ENCODE measurements around the gene TCF25. TPM values are rescaled to one million over a fixed set of nuclear protein-coding genes. Genes with fewer than 3 reads are reported as not detected.

TCF25 gene
- total RNA-seq, 1 experiment from 2014 or later, result 196 TPM

DNA sequence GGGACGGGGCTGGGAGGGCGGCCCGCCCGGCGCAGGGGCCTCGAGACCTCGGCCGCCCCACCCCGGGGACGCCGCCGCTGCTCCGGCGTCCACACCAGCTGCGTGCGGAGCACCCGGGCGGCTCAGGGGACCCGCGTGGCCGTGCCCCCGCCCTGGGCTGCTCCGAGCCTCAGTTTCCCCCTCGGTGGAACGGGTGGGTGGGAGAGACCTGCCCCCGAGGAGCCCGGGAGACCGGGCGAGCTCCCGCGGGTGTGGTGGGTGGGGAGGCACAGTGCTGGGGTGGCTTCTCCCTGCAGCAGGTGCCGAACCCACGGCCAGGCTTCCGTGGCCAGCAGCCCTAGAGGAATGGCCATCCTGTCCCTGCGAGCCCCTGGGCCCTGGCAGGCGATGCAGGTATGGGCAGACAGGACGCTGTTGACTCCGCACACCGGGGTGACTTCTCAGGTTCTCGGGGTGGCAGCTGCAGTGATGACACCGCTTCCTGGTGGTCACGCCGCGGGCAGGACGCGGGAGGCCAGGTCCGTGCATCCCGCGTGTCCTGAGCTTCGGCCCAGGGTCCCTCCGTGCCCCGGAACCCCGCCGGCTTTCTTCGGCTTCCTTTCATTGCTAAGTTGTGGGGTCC is 75.8 kb downstream of the TCF25 start:
- Histone ChIP-seq H3K9me3 (no peaks in the 10 kb centered on the region), H3K36me3 (ENCODE audit: control insufficient read depth, insufficient read depth, low read length) (peaks cover 1% of the 10 kb centered on the region; the same call in 1 of the 2 replicates), H3K27me3 (replicated peaks; ENCODE audit: control insufficient read depth, insufficient read depth, low read length) (no peaks in the 10 kb centered on the region), H3K4me1 (peaks cover 8% of the 10 kb centered on the region; the same call in 1 of the 2 replicates), H3K4me3 (ENCODE audit: low read depth, low read length) (peak overlapping the region; percentile 81)
- intact Hi-C loops (cut with micrococcal nuclease; ENCODE audit: unreplicated experiment), result no loop called here
- no peaks in the 10 kb centered on the region for H3K4me1 Mint-ChIP-seq (ENCODE audit: low read depth, unreplicated experiment)
- CTCF ChIA-PET, result no interaction called here
- no peak for TF ChIP-seq CTCF (IDR thresholded peaks at IDR 0.05; ENCODE audit: insufficient read depth in 1 of 2, low read depth in 1 of 2, low read length in 1 of 2, severe bottlenecking in 1 of 2, unreplicated experiment in 1 of 2)
- peaks cover 3% of the 10 kb centered on the region for H3K27me3 Mint-ChIP-seq (ENCODE audit: insufficient read depth, unreplicated experiment)
- peak overlapping the region; percentile 73 for H3K4me3 Mint-ChIP-seq (ENCODE audit: unreplicated experiment)
- POLR2A ChIA-PET, result interaction anchor here (0.5 kb wide), 1 partner anchor 27 kb away, joined by 5 read pairs; no protein-coding TSS in a partner anchor
- peaks cover 17% of the 10 kb centered on the region for H3K36me3 Mint-ChIP-seq (ENCODE audit: insufficient read depth, unreplicated experiment)
- H3K9me3 Mint-ChIP-seq (ENCODE audit: unreplicated experiment), result no peaks in the 10 kb centered on the region
- no peak overlapping the region for H3K27ac Mint-ChIP-seq (ENCODE audit: unreplicated experiment)
- no peak for DNase-seq
- no TSS peak for BruUV-seq (replicated peaks)

GRCh38 chr16:89949756-89950155 is 76.4 kb downstream of the TCF25 start:
- no TSS peak for BruUV-seq (replicated peaks)
- no peaks in the 10 kb centered on the region for H3K4me1 Mint-ChIP-seq (ENCODE audit: low read depth, unreplicated experiment)
- ChIA-PET POLR2A (interaction anchor here (0.7 kb wide), 1 partner anchor 1166 kb away, joined by 5 read pairs; no protein-coding TSS in a partner anchor), CTCF (no interaction called here)
- H3K4me3 ChIP-seq (ENCODE audit: low read depth, low read length), result peak overlapping the region; percentile 81
- no peak overlapping the region for H3K27ac Mint-ChIP-seq (ENCODE audit: unreplicated experiment)
- no peaks in the 10 kb centered on the region for H3K9me3 ChIP-seq
- H3K4me1 ChIP-seq, result peaks cover 8% of the 10 kb centered on the region; the same call in 1 of the 2 replicates
- no peak for DNase-seq
- no peaks in the 10 kb centered on the region for H3K27me3 ChIP-seq (replicated peaks; ENCODE audit: control insufficient read depth, insufficient read depth, low read length)
- intact Hi-C loops (cut with micrococcal nuclease; ENCODE audit: unreplicated experiment), result no loop called here
- TF ChIP-seq CTCF (IDR thresholded peaks at IDR 0.05; ENCODE audit: insufficient read depth in 1 of 2, low read depth in 1 of 2, low read length in 1 of 2, severe bottlenecking in 1 of 2, unreplicated experiment in 1 of 2), result no peak
- H3K27me3 Mint-ChIP-seq (ENCODE audit: insufficient read depth, unreplicated experiment), result peaks cover 2% of the 10 kb centered on the region
- no peaks in the 10 kb centered on the region for H3K9me3 Mint-ChIP-seq (ENCODE audit: unreplicated experiment)
- H3K36me3 Mint-ChIP-seq (ENCODE audit: insufficient read depth, unreplicated experiment), result peaks cover 18% of the 10 kb centered on the region
- peak overlapping the region; percentile 73 for H3K4me3 Mint-ChIP-seq (ENCODE audit: unreplicated experiment)
- peaks cover 1% of the 10 kb centered on the region; the same call in 1 of the 2 replicates for H3K36me3 ChIP-seq (ENCODE audit: control insufficient read depth, insufficient read depth, low read length)

GRCh38 chr16:89951509-89951908 is 78.1 kb downstream of the TCF25 start:
- Histone ChIP-seq H3K9me3 (no peaks in the 10 kb centered on the region), H3K27me3 (replicated peaks; ENCODE audit: control insufficient read depth, insufficient read depth, low read length) (no peaks in the 10 kb centered on the region), H3K36me3 (ENCODE audit: control insufficient read depth, insufficient read depth, low read length) (peaks cover 1% of the 10 kb centered on the region; the same call in 1 of the 2 replicates), H3K4me1 (peaks cover 8% of the 10 kb centered on the region; the same call in 1 of the 2 replicates), H3K4me3 (ENCODE audit: low read depth, low read length) (no peak overlapping the region)
- no peaks in the 10 kb centered on the region for H3K9me3 Mint-ChIP-seq (ENCODE audit: unreplicated experiment)
- DNase-seq, result no peak
- ChIA-PET CTCF (interaction anchor here (0.6 kb wide), 1 partner anchor 33 kb away, joined by 4 read pairs; the partner anchor contains the start of gene MC1R), POLR2A (no interaction called here)
- BruUV-seq (replicated peaks), result TSS peak; percentile 24
- no peaks in the 10 kb centered on the region for H3K4me1 Mint-ChIP-seq (ENCODE audit: low read depth, unreplicated experiment)
- no peak overlapping the region for H3K4me3 Mint-ChIP-seq (ENCODE audit: unreplicated experiment)
- H3K27ac Mint-ChIP-seq (ENCODE audit: unreplicated experiment), result no peak overlapping the region
- H3K36me3 Mint-ChIP-seq (ENCODE audit: insufficient read depth, unreplicated experiment), result peaks cover 33% of the 10 kb centered on the region
- H3K27me3 Mint-ChIP-seq (ENCODE audit: insufficient read depth, unreplicated experiment), result no peaks in the 10 kb centered on the region
- TF ChIP-seq CTCF (IDR thresholded peaks at IDR 0.05; ENCODE audit: insufficient read depth in 1 of 2, low read depth in 1 of 2, low read length in 1 of 2, severe bottlenecking in 1 of 2, unreplicated experiment in 1 of 2), result no peak
- intact Hi-C loops (cut with micrococcal nuclease; ENCODE audit: unreplicated experiment), result no loop called here

All from Caco-2 (cell line).